Lower leg skin (tissue), 3 donors: ENCODE results near the gene VCAM1.

Experiments used
- POLR2A ChIP-seq, 2 donors: fragments of 450-650 bp; IDR thresholded peaks; one replicate each; pipeline ENCODE4 v1.6.1; 2016 to 2017; ENCODE audit warnings: antibody characterized with exemption in 2 of 2, mild to moderate bottlenecking in 1 of 2, moderate library complexity in 1 of 2
- TF ChIP-seq, protein P1 (sequence below), 3 donors: fragments of 450-650 bp; IDR thresholded peaks; one replicate each; pipeline ENCODE4 v1.5.1; 2016; ENCODE audit warnings: antibody characterized with exemption in 3 of 3, mild to moderate bottlenecking in 3 of 3, moderate library complexity in 2 of 3

DNA sequence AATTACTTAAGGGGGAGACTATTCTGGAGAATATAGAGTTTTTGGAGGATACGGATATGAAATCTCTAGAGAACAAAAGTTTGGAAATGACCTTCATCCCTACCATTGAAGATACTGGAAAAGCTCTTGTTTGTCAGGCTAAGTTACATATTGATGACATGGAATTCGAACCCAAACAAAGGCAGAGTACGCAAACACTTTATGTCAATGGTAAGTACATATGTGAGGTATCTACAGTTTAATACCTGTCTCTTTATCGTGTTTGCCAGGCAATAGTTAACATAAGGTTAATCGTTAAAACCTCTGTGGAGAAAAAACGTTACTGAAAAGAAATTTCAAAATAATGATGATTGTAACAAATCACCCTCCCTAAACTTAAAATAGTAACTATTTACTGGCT, 11.8 kb downstream of the VCAM1 start:
- TF ChIP-seq, protein P1, sequence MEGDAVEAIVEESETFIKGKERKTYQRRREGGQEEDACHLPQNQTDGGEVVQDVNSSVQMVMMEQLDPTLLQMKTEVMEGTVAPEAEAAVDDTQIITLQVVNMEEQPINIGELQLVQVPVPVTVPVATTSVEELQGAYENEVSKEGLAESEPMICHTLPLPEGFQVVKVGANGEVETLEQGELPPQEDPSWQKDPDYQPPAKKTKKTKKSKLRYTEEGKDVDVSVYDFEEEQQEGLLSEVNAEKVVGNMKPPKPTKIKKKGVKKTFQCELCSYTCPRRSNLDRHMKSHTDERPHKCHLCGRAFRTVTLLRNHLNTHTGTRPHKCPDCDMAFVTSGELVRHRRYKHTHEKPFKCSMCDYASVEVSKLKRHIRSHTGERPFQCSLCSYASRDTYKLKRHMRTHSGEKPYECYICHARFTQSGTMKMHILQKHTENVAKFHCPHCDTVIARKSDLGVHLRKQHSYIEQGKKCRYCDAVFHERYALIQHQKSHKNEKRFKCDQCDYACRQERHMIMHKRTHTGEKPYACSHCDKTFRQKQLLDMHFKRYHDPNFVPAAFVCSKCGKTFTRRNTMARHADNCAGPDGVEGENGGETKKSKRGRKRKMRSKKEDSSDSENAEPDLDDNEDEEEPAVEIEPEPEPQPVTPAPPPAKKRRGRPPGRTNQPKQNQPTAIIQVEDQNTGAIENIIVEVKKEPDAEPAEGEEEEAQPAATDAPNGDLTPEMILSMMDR (IDR thresholded peaks at IDR 0.05) = no peak
- TF ChIP-seq POLR2A (IDR thresholded peaks at IDR 0.05) = no peak
